ENCODE data around the gene SOS1. TPM values are rescaled to one million over a fixed set of nuclear protein-coding genes. Genes with fewer than 3 reads are reported as not detected.

The SOS1 gene
- total and polyA plus RNA-seq, 2 of the 13 experiments (the other 11 are each of a cell fraction or from before 2014, with no cell fraction given): 20.8 to 60.4 TPM

- TF ChIP-seq ZNF605 (CRISPR knock-in tag; IDR thresholded peaks at IDR 0.05): peak; percentile 97
- peak; percentile 80; the same call in 1 of the 2 replicates for TF ChIP-seq ZSCAN5A (CRISPR knock-in tag; IDR thresholded peaks at IDR 0.05; ENCODE audit: borderline replicate concordance)
- TF ChIP-seq XBP1 (CRISPR knock-in tag; IDR thresholded peaks at IDR 0.05): peak; percentile 67; the same call in 1 of the 2 replicates
- TF ChIP-seq HNF4G (IDR thresholded peaks at IDR 0.05; ENCODE audit: borderline replicate concordance, low read depth, low read length): no peak; the same call in none of the 2 replicates
- peak; percentile 28; the same call in 1 of the 2 replicates for TF ChIP-seq HNF4G (CRISPR knock-in tag; IDR thresholded peaks at IDR 0.05; ENCODE audit: borderline replicate concordance, low read depth)
- peak; percentile 72; the same call in 1 of the 2 replicates for TF ChIP-seq KDM5A (IDR thresholded peaks at IDR 0.05; ENCODE audit: borderline replicate concordance, low read length)
- peak; percentile 49; the same call in 1 of the 2 replicates for TF ChIP-seq THAP11 (CRISPR knock-in tag; IDR thresholded peaks at IDR 0.05)
- TF ChIP-seq SMAD9 (CRISPR knock-in tag; IDR thresholded peaks at IDR 0.05): peak; percentile 85; the same call in 1 of the 2 replicates
- TF ChIP-seq FOXO1 (CRISPR knock-in tag; IDR thresholded peaks at IDR 0.05): peak; percentile 93
- TF ChIP-seq TAF1 (CRISPR knock-in tag; IDR thresholded peaks at IDR 0.05): peak; percentile 98
- no peak for TF ChIP-seq THYN1 (CRISPR knock-in tag; IDR thresholded peaks at IDR 0.05; ENCODE audit: borderline replicate concordance, low read depth)
- TF ChIP-seq GTF3A (CRISPR knock-in tag; conservative IDR thresholded peaks at IDR 0.05): 0 out of 2 replicates have a peak, but pooled peaks have one; percentile 46
- peak; percentile 83 for TF ChIP-seq IKZF4 (CRISPR knock-in tag; IDR thresholded peaks at IDR 0.05; ENCODE audit: borderline replicate concordance, low read depth, not compliant biosample characterization)
- TF ChIP-seq ZSCAN12 (CRISPR knock-in tag; IDR thresholded peaks at IDR 0.05): no peak
- peak; percentile 76; the same call in 1 of the 2 replicates for TF ChIP-seq WIZ (CRISPR knock-in tag; IDR thresholded peaks at IDR 0.05)
- TF ChIP-seq, protein P1, sequence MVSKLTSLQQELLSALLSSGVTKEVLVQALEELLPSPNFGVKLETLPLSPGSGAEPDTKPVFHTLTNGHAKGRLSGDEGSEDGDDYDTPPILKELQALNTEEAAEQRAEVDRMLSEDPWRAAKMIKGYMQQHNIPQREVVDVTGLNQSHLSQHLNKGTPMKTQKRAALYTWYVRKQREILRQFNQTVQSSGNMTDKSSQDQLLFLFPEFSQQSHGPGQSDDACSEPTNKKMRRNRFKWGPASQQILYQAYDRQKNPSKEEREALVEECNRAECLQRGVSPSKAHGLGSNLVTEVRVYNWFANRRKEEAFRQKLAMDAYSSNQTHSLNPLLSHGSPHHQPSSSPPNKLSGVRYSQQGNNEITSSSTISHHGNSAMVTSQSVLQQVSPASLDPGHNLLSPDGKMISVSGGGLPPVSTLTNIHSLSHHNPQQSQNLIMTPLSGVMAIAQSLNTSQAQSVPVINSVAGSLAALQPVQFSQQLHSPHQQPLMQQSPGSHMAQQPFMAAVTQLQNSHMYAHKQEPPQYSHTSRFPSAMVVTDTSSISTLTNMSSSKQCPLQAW (CRISPR knock-in tag; IDR thresholded peaks at IDR 0.05): 0 out of 2 replicates have a peak, but pooled peaks have one; percentile 63
- TF ChIP-seq ZNF878 (CRISPR knock-in tag; IDR thresholded peaks at IDR 0.05): peak; percentile 49; the same call in 1 of the 2 replicates
Observed at GRCh38 chr2:39120771-39121522, at the start of gene SOS1 (continued).

Measured in HepG2 (cell line).